Fibroblast of the aortic adventitia (primary cell): Measurements from ENCODE around the gene MRPL30. TPM values are rescaled to one million over a fixed set of nuclear protein-coding genes. Genes with fewer than 3 reads are reported as not detected.
"Not testable (repeated sequence)": the region's sequence is repeated elsewhere in the genome, so short reads cannot be mapped to it uniquely, and the experiment has no call there.

Source experiments
- DNase-seq: peaks from one replicate; pipeline ENCODE4 v3.0.0-alpha.2; 2010; ENCODE audit warnings: low read depth
- H3K4me3 ChIP-seq: 2 replicates; pipeline ENCODE4 v1.5.1; 2011; ENCODE audit warnings: low read depth, mild to moderate bottlenecking, control low read depth, low read length, moderate library complexity
- total RNA-seq: library from RNA; depleted of rRNA; stranded (reverse); fragments of >200 nt; gene quantifications from 2 replicates; pipeline ENCODE4 v1.2.3, GENCODE V29; 2012; ENCODE audit warnings: low replicate concordance
- TF ChIP-seq, protein P1 (sequence below): IDR thresholded peaks from 2 replicates; pipeline ENCODE4 v1.5.1; 2011; ENCODE audit warnings: mild to moderate bottlenecking, low read length, control low read depth, inconsistent platforms; ENCODE audit not compliant: insufficient read depth

MRPL30 gene
- total RNA-seq, 1 donor = 33.2 TPM

DNA sequence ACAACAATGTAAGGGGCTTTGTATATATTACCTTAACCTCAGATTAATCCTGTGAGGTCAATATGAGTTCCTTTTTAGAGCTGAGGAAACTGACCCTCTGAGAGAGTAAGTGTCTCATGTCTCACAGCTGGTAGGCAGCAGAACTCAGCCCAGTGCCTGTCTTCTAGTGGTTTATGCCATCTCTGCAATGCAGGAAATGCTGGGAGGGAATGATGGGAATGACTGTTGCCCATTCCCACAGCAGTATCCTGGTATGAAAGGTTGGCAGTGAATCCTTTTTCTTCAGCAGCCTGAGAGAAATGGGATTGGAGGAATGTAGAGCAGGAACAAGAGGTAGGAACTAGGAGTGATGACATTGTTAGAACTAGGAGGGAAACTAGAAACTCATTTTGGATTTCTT is 6.0 kb downstream of the MRPL30 start:
- TF ChIP-seq, protein P1, sequence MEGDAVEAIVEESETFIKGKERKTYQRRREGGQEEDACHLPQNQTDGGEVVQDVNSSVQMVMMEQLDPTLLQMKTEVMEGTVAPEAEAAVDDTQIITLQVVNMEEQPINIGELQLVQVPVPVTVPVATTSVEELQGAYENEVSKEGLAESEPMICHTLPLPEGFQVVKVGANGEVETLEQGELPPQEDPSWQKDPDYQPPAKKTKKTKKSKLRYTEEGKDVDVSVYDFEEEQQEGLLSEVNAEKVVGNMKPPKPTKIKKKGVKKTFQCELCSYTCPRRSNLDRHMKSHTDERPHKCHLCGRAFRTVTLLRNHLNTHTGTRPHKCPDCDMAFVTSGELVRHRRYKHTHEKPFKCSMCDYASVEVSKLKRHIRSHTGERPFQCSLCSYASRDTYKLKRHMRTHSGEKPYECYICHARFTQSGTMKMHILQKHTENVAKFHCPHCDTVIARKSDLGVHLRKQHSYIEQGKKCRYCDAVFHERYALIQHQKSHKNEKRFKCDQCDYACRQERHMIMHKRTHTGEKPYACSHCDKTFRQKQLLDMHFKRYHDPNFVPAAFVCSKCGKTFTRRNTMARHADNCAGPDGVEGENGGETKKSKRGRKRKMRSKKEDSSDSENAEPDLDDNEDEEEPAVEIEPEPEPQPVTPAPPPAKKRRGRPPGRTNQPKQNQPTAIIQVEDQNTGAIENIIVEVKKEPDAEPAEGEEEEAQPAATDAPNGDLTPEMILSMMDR = no peak
- DNase-seq = no peak
- H3K4me3 ChIP-seq = no peak overlapping the region

DNA sequence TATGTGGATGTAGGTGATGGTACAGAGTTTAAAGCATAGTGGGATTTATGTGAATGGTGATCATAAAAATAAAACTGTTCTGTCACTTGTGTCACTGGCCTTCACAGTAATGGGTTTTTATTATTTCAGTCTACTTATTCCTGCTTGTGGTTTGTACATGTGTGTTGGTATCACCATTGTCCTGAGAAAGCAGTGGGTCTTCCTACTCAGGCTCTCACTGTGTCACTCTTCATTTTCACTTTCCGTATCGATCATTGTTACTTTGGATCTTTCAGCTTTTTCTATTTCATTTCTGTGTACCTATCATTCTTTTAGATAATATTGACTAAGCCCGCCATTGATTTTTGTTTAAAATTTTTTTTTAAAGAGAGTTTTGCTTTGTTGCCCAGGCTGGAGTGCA is 7.4 kb downstream of the MRPL30 start:
- TF ChIP-seq, protein P1 = no peak
- H3K4me3 ChIP-seq = no peak overlapping the region
- DNase-seq = no peak

DNA sequence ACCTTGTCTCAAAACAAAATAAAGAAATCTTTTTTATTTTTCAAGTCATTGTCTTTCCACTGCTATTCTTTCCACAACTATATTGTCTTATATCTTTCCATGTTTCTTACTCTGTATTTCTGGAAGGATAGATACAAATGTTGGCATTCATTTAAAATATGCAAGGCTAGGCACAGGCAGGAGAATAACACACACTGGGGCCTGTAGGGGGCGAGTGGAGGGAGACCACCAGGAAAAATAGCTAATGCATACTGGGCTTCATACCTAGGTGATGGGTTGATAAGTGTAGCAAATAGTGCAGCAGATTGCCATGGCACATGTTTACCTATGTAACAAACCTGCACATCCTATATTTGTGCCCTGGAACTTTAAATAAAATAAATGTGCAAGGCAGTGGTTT is 9.6 kb downstream of the MRPL30 start:
- TF ChIP-seq, protein P1 = no peak
- no peak for DNase-seq
- no peak overlapping the region for H3K4me3 ChIP-seq

DNA sequence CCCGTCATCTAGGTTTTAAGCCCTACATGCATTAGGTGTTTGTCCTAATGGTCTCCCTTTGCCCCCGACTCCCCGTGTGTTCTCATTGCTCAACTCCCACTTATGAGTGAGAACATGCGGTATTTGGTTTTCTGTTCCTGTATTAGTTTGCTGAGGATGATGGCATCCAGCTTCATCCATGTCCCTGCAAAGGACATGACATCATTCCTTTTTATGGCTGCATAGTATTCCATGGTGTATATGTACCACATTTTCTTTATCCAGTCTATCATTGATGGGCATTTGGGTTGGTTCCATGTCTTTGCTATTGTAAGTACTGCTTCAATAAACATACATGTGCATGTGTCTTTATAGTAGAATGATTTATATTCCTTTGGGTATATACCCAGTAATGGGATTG is 11.4 kb downstream of the MRPL30 start:
- DNase-seq, H3K4me3 ChIP-seq: not testable (repeated sequence)

DNA sequence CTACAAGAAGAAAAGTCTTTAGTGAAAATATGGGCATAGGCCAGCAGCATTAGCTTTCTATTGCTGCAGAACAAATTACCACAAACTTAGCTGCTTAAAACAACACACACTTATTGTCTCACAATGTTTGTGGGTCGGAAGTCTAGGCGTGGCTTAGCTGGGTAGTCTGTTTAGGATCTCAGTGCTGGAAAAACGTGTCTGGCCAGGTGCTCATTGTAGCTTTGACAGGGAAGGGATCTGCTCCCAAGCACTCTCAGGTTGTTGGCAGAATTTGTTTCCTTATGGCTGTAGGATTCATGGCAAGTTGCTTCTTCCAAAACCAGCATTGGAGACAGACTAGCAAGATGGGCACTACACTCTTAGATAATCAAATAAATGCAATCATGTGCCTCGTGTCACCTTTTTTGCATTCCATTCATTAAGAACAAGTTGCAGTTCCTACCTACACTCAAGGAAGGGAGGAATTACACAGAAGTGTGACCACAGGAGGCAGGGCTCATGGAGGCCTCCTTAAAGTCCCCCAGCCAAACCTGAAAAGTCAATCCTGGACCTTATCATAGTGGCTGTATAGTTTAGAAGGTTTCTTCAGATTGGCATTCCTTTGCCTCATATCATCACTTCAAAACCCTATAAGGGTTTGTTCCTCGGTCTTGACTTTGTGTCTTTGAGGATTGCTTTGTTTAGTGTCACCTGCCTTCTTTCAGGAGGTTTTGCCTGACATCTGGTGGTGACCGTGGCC is 17.3 kb downstream of the MRPL30 start:
- TF ChIP-seq, protein P1 = no peak
- DNase-seq = no peak
- no peak overlapping the region for H3K4me3 ChIP-seq

DNA sequence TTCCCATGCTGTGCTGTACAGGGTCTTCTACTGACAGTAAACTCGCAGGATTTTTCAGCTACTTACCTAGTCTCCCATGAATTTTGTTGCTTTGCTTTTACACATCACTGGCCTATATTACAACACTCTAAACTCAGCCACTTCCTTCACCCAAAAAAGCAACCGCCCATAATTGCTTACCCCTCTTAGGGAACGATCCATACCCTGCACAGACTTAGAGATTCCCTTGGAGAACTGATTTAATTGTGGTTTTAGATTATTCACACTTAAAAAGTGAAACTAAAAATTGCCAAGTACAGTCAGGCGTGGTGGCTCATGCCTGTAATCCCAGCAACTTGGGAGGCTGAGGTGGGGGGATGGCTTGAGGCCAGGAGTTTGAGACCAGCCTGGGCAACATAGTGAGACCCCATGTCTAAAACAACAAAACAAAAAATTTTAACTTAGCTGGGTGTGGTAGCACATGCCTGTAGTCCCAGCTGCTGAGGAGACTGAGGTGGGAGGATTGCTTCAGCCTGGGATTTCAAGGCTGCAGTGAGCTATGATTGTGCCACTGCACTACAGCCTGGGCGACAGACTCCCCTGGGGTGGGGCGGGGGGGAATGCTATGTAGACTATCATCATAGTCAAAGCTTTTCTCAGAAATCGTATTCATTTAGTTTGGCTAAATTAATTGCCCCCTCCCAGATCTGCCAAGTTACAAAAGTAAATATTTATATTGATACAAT is 19.3 kb downstream of the MRPL30 start:
- no peak for DNase-seq
- no peak overlapping the region for H3K4me3 ChIP-seq
- TF ChIP-seq, protein P1 = no peak

DNA sequence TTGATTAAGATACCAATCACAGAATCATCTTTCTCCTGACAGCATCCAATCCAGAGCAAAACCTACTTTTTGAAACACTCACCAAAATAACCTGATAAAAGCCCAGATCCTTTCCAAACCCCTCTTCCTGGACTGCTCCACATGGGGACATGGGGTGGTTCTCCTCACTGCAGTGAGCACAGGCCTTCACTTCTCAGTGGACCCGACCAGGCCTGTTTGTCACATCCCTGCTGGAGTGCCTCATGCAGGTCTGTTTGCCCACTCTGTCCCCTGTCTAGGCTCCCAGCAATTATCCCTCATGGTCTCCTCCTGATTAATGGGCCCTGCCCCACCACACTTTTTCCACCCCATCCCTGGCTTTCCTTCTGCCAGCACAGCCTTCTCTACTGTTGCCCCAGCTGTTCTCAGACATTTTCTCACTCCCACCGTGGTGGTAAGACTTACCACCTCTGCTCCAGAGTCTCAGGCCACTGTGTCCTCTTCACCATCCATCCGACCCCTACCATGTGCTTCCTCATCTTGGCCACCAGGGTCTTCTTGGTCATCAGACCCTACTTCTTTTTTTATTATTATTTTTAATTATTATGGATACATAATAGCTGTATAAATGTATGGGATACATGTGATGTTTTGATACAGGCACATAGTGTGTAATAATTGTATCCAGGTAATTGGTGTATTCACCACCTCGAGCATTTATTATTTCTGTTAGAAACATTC is 21.1 kb downstream of the MRPL30 start:
- no peak overlapping the region for H3K4me3 ChIP-seq
- no peak for DNase-seq
- TF ChIP-seq, protein P1 = peak; percentile 47
